ENCODE results near the gene RAD21L1.
"Not testable (repeated sequence)": the region's sequence is repeated elsewhere in the genome, so short reads cannot be mapped to it uniquely, and the experiment has no call there.

Gene RAD21L1

DNA sequence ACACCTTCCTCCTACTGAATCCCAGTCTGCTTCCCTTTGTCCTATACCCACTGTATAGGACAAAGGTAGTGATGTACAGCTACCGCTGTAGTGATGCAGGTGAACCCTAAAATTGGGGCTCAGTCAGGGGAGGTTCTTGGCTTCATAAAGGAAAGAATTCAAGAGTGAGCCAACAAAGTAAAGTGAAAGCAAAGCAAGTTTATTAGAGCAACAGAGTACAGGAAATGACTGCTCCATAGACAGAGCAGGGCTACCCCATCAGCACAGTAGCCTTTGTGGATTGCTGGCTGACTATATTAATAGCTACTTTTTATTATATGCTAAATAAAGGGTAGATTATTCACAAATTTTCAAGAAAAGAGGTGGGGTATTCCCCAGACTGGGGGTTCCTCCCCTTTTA, 25.9 kb upstream of the RAD21L1 start:
- no peak for DNase-seq

DNA sequence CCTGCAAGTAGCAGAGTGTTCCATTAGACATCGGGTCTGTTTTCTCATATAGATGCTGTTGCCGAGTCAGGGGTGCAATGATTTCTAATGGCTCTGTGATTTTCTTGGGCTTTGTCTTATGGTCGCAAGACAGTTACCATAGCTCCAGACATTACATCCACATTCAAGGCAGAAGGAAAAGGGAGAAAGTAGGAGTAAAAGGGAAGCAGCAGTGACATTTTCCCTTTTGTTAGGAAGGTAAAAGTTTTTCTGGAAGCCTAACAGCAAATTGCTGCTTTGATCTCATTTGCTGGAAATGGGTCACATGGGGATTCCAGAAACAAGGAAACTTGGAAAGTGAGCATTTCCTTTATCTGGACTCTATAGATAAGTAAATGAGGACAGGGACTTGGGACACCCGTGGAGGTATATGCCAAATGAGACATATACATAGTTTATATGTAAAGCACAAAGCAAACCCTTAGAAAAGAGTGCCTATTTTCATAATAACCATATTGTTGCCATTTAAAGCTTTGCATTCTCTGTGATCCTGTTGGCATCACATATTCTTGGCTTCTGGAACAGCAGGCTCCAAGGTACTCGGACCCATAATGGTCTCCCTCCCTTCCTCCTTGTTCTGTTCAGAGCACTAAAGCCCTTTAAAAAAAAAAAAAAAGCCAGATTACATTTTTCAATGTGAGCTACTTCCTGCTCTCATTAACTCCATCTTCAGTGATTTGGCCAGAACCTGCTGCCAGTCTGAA, 22.9 kb upstream of the RAD21L1 start, which contains the start of gene C20orf202:
Gene C20orf202 (plus strand): TSS at position 693 of the 743 bp plus-strand sequence. CDS start 132 bp downstream, outside the sequence.
- no peak for DNase-seq

DNA sequence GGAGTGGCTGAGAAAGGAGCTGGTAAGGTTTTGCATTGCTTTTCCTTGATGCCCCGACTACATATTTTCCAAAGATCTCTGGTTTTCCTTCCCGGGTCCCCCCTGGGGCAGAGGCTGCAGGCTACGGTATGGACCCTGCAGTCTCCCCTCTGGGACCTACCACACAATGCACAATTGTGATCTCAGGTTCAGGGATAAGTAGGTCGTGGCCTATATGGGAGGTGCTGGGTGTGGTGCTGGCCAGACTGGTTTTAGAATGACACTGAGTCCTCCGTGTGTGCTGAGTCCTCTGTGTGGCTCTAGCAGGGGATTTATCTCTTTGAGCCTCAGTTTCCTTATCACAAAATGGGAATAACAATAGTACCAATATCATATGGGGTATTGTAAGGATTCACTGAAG, 22.2 kb upstream of the RAD21L1 start:
- DNase-seq = no peak

DNA sequence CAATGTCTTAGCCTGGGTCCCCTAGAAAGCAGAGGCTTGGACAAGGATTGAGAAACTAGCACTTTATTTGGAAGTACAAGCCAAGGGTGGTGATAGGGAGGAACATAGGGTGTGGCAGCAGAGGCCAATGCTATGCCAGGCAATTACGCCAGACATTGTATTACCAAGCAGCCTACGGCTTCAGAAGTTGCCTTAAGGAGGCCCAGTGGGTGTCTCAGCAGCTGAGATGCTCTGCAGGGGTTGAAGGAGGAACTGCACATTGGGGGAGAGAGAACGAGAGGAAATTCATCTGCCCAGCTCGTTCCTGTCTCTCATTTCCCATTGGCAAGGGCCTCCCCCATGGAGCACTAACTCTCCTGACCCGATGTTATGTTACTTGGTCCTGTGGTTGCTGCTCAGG, 21.7 kb upstream of the RAD21L1 start:
- no peak for DNase-seq

DNA sequence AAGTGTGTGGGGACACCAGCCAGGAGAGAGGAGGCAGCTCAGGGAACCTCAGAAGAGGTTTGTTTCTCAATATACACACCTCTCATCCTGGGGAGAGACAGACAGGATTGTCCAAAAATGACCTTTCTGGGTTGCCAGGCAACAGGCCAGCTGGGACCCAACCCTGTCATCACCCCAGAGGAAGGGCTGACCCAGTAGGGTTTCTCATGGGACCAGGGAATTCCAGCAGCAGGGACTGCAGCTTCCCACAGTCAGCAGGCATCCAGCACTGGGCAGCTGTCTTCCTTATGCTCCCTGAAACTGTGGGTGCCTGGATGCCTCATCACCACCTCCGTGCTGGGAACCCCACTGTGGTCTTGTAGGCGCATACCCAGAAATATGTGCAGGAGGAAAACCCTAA, 21.3 kb upstream of the RAD21L1 start:
- DNase-seq = no peak

DNA sequence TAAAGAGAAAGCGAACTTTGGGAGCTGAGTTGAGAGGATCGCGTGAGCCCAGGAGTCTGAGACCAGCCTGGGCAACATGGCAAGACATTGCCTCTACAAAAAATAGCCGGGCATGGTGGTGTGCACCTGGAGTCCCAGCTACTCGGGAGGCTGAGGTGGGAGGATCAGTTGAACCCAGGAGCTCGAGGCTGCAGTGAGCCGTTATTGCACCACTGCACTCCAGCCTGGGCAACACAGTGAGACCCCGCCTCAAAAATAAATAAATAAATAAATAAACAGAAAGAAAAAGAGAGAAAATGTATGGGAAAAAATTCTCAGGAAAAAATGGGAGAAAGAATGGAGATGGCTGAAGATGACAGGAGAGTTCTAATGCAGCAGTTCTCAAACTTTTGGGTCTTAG, 20.0 kb upstream of the RAD21L1 start:
- no peak for DNase-seq

DNA sequence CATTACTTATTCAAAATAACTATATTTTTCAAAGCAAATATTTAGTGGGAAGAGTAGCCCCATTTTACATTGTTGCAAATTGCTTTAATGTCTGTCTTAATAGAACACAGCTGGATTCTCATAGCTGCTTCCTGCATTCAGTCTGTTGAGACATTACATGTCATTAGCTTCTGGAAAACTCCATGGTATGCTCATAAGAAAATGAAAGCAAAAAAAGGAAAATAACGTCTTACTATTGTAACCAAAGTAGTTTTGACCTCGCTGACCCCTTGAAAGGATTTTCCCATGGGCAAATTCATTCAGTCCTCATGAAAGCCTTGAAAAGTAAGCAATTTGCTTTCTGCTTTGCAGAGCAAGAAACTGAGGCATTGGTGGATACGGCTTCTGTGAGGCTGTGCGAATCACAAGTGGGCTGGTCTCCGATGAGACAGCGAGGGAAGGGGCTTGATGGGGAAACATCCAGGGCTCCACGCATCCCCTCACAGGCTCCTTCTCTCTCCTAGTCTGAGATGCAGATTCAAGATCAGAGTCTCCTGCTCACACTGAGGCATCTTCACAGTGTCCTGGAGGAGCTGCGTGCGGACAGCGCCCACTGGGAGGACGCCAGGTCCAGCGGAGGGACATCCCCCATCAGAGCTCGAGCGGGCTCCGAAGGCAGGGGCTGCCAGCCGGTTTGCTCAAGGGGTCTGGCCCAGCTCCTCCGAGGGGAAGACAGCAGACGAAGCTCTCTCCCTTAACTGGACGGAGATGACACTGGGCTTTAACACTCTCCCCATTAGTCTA, 19.3 kb upstream of the RAD21L1 start:
- no peak for DNase-seq

DNA sequence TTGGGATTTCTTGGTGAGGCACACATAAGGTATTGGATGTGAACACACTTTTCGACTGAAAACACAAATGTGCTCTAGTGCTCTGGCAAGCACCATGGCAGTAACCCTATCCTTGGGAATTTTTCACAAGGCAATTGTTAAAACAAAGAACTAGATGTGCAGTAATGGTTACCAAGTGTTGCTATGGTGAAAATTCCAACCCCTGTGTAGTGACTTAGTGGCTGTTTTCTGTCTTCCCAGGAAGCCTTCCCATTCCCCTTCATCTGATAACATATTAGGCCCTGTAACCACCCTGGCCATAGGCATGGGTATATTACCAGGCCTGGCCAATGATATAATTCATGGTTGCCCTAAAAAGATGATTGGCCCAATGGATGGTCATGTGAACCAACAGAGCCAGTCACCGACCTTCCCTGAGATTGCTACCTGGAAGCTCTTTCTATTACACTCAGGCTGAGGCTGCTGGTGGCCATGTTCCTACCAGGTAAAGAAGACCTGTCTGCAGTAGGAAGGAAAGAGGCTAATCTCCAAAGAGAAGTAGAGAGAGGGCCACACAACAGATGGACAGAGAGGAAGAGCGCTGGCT, 18.5 kb upstream of the RAD21L1 start:
- DNase-seq = no peak

DNA sequence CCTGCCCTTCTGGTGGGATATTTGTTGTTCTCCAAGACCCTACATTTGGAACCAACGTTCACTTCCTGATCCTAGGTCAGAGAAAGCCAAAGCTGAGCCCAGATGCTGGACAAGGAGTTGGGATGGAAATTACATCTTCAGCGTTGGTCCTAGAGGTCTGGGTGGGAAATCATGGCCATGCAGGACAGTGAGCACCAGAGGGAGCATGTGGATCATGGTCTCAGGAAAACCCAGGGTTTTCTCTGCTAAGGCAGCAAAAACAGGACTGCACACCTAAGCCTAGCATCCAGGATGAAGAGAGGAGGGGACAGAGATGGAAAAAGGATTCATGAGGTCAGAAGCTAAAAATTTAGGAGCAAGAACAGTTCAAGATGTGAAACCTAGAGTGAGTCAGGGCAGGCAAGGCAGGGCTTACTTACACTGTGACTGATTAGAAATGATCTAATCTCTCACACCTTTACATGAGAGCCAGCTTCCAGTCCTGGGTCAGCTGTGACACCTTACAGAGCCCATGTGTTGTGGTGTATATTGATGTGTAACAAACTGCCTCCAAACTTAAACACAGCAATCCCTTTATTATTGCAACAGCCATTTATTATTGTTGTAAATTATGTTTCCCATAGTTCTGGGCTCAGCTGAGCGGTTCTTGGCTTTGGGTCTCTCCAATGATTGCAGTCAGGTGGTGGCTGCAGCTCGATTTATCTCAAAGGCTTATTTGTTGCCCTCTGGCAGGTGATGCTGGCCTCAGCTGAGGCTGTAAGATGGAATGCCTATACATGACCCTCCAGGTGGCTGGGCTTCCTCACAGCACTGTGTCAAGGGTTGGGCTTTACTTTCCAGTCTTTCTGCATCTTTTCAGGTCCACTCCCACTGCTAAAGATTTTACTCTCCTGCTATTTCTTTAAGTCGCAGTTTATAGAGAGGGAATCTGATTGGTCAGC, 16.1 kb upstream of the RAD21L1 start:
- DNase-seq = no peak

DNA sequence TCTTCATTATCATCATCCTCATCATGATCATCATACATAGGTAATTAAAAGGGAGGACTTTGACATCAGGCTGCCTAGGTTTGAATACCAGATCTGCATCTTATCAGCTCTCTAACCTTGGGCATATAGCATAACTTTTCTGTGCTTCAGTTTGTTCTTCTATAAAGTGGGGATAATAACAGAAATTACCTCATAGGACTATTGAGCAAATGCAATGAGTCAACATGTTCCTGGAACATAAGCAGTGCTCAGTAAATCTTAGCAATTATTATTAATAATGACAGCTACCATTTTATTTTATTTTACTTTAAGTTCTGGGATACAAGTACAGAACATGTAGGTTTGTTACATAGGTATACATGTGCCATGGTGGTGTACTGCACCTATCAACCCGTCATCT, 15.3 kb upstream of the RAD21L1 start:
- no peak for DNase-seq

DNA sequence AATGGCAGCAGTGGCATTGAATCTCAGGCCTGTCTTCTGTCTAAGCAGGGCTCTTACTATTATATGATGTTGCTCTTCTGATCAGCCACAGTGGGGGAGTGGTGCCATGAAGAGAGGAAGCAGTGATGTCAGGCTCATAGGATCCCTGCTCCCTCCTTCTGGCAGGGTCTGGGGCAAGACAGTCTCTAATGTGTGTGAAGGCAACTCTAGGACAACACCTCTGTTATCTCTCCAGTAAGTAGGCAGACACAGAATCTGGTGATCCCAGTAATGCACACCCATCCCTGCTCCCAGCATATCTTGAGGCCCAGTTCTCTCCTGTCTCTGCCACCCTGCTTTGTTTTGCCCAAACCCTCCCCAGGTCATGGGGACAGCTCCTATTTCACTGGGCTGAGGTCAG, 13.8 kb upstream of the RAD21L1 start:
- DNase-seq = no peak

DNA sequence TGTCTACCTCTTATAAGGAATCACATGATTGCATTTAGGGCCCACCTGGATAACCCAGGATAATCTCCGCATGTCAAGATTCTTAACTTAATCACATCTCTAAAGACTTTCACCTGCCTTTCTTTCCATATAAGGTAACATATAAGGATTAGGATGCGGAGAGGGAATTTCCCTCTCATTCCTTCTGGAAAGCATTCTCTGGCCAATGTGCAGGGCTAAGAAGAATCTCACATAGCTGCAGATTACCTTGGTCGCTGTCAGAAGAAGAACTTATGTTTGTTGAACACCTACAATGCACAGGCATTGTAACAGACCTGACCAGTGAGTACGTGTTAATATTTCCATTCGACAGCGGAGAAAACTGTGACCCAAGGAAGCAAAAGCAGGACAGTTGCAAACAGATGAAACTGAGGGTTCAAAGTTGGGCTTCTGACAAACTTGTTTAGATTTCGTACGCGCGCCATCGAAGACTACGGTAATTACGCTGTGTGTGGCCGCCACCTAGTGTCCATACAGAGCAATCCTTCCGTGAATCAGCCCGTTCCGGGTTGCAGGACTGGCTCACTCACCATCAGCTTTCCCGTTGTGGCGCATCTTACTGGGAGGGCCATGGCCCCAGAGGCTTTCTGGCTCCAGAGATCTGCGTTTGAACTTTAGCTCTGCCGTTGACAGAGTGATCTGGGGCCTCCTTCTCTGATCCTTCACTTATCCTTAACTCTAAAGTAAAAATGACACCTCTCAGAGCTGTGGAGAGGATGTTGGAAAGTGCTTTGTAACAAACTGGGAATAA, 13.0 kb upstream of the RAD21L1 start:
- no peak for DNase-seq

DNA sequence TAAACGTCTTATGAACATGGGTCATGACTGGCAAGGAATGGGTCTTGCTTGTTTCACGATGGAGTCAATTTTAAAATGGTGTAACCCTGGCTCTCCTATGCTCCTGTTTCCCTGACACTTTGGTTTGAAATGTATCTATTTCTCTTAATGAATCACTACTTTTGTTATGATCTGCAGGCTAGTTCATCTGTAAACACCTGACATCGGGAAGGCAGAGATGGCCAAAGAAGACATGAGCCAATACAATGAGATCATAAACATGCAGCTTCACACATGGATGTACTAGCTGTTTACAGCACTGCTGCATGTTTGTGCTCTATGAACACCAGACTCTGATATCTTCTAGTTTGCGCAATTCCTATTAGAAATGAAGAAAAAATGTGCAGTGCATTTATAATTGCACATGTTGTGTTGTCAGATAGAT, 11.0 kb upstream of the RAD21L1 start:
- DNase-seq = no peak

DNA sequence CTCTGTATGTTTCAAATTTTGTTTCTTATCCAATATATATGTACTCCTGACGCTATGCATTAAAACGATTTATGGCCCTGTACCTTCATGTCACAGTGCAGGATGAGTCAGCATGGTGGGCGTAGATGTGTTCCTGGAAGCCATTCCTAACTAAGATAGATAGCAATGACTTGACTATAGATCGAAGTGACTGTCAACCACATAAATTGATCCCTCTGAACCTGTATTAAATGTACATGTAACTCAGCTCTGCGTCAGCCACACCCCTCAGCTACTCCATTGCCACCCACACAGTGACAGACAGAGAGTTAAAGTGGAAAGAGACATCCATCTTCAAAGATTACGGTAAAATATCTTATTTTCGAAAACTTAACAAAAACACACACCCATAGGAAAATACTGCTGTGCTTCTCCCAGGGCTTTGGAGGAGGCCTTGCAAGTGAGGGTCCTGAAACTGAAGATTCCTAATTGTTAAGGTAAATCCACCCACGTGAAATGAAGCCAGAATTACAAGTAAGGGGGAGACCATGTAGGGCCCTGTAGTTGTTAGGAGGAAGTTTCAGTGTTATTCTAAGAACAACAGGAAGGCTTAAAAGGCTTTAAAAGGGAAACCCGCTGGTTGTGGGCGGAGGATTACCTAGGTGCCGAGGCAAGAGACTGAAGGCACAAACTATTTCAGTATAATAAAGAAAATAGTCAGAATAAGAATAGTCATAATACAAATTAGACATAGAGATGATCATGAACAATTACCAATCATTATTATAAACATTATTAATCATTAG, 10.3 kb upstream of the RAD21L1 start:
- DNase-seq = no peak

DNA sequence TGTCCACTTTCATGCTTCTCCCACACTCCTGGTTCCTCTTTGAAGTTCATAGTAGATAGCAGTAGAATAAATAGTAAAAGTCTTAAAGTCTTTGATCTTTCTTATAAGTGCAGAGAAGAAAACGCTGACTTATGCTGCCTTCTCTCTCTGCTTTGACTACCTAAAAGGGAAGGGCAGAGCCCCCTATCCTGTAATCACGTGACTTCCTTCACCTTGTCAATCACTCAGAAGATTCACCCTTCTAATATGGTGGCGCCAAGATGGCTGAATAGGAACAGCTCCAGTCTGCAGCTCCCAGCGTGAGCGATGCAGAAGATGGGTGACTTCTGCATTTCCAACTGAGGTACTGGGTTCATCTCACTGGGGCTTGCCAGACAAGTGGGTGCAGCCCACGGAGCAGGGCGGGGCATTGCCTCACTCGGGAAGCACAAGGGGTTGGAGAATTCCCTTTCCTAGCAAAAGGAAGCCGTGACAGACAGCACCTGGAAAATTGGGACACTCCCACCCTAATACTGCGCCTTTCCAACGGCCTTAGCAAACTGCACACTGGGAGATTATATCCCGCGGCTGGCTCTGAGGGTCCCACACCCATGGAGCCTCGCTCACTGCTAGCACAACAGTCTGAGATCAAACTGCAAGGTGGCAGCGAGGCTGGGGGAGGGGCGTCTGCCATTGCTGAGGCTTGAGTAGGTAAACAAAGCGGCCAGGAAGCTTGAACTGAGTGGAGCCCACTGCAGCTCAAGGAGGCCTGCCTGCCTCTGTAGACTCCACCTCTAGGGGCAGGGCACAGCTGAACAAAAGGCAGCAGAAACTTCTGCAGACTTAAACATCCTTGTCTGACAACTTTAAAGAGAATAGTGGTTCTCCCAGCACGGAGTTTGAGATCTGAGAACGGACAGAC, 9.1 kb upstream of the RAD21L1 start:
- DNase-seq = not testable (repeated sequence)

DNA sequence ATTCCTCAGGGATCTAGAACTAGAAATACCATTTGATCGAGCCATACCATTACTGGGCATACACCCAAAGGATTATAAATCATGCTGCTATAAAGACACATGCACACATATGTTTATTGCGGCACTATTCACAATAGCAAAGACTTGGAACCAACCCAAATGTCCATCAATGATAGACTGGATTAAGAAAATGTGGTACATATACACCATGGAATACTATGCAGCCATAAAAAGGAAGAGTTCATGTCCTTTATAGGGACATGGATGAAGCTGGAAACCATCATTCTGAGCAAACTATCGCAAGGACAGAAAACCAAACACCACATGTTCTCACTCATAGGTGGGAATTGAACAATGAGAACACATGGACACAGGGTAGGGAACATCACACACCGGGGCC, 3.1 kb upstream of the RAD21L1 start:
- DNase-seq = not testable (repeated sequence)

DNA sequence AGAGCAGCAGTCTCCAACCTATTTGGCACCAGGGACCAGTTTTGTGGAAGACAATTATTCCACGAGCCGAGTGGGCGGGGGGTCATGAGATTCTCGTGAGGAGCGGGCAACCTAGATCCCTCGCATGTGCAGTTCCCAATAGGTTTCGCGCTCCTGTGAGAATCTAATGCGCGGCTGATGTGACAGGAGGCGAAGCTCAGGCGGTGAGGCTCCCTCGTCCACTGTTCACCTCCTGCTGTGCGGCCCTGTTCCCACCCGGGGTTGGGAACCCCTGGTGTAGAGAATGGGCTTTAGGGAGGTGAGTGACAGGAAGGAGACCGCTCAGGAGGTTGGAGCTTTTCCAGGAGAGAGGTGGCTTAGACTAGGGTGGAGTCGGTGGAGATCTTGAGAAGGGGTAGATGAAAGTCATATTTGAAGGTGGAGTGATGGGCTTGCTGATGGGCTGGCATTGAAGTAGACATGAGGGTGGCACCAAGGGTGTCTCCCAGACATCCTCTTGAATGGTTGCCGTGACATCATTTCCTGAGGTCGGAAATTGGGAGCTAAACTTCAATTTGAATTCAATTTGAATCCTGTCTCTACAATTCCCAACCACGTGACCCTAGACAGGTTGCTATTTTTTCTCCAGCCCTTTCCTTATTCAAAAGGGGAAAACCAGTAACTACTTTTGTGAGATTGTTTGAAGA, 1.5 kb upstream of the RAD21L1 start:
- DNase-seq = no peak

DNA sequence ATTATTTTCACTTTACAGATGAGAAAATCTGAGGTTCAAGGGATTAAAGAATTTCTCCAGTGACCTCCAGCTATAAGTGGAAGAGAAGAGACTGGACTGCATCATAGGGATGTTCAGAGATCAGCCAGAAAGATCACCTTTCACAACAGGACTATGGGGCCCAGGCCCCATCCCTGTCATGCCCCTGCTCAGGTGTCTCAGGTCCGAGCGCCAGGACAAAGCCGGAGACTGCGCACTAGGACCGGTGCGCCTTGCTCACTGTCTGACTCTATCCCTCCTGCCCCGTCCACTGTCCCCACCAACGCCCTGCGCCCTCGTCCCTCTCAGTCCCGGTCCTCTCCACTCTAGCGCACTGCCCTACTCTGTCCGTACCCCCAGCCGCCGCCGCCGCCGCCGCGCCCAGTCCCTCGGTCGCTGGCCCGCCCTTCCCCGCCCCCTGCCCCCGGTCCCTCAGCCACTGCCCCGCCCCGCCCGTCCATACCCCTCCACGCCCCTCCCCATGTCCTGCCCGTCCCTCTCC, 521 bp upstream of the RAD21L1 start:
- no peak for DNase-seq

DNA sequence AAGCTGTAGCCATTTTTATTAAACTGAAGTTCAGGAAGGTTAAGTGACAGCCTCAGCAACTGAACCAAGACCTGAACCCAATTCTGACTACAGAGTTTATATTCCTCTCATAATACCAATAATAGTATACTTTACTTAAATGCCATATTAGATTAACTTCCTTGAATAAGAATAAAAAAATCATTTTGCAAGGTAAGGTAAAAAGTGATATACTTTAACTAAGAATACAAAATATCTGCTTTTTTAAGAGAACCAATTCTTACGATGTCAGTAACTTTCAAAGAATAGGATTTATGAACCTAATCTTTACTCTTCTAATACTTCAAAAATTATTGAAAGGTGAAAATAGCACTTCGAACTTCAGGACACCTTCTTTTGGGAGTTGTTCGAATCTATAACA, 3.7 kb downstream of the RAD21L1 start:
- no peak for DNase-seq

All from NCI-H2107 (cell line).